Gastrocnemius medialis (tissue), 4 donors: ENCODE results near the gene VSIG10L2. TPM values are rescaled to one million over a fixed set of nuclear protein-coding genes. Genes with fewer than 3 reads are reported as not detected.

ENCODE experiments used
- ATAC-seq, 2 donors: fragments of 150-250 bp; one replicate each; pipeline ENCODE4 v1.9.1; 2016
- DNase-seq, 2 donors: peaks; one replicate each; pipeline ENCODE4 v3.0.0-alpha.2; 2019
- H3K27ac ChIP-seq, 4 donors: fragments of 200-600 bp; sonication (generic); 1 replicate in 1 of 4; 2 replicates in 3 of 4; pipeline ENCODE4 v1.5.1; 2016 to 2018; ENCODE audit warnings: mild to moderate bottlenecking in 2 of 4, moderate library complexity in 1 of 4
- H3K27me3 ChIP-seq, 3 donors: fragments of 200-600 bp; sonication (generic) in 2 of 3; 1 replicate in 1 of 3; 2 replicates in 2 of 3; pipeline versions ENCODE4 v1.5.1 to v1.6.0; 2016 to 2019; ENCODE audit warnings: mild to moderate bottlenecking in 1 of 3, moderate library complexity in 1 of 3
- H3K36me3 ChIP-seq, 2 donors: fragments of 200-600 bp; sonication (generic) in 1 of 2; one replicate each; pipeline ENCODE4 v1.5.1; 2017 to 2018
- H3K4me1 ChIP-seq, 2 donors: fragments of 200-600 bp; sonication (generic) in 1 of 2; one replicate each; pipeline ENCODE4 v1.5.1; 2016 to 2017; ENCODE audit warnings: mild to moderate bottlenecking in 2 of 2
- H3K4me3 ChIP-seq, 4 donors: fragments of 200-600 bp; sonication (generic) in 3 of 4; 1 replicate in 1 of 4; 2 replicates in 3 of 4; pipeline ENCODE4 v1.5.1; 2016 to 2019; ENCODE audit warnings: mild to moderate bottlenecking in 2 of 4
- H3K9me3 ChIP-seq, 3 donors: fragments of 200-600 bp; sonication (generic) in 2 of 3; 1 replicate in 1 of 3; 2 replicates in 2 of 3; pipeline ENCODE4 v1.5.1; 2016 to 2019
- CTCF ChIP-seq, 5 experiments: fragments of 450-650 bp in 3 of 5; fragments of 200-600 bp in 2 of 5; sonication (generic) in 2 of 5; IDR thresholded peaks in 4 of 5; conservative IDR thresholded peaks in 1 of 5; 1 replicate in 4 of 5; 2 replicates in 1 of 5; pipeline ENCODE4 v1.5.1; 2016 to 2019; ENCODE audit warnings: antibody characterized with exemption in 5 of 5, mild to moderate bottlenecking in 3 of 5, moderate library complexity in 3 of 5
- POLR2A ChIP-seq, 2 donors: fragments of 450-650 bp; IDR thresholded peaks; one replicate each; pipeline ENCODE4 v1.6.1; 2017; ENCODE audit warnings: antibody characterized with exemption in 2 of 2, mild to moderate bottlenecking in 2 of 2, moderate library complexity in 2 of 2
- in situ Hi-C, 4 donors: fragments of 200-750 bp; cut with MboI; loops; one replicate each; pipeline versions ENCODE4 v1.15.0 to v1.8.0; 2017; ENCODE audit warnings: low sequenced_read_pairs in 4 of 4
- intact Hi-C: fragments of 100-400 bp; cut with DNase I; formaldehyde crosslinking; loops from one replicate; pipeline ENCODE4 v1.15.1; 2023; ENCODE audit warnings: low total_unique reads
- total RNA-seq, 4 donors: library from RNA; depleted of rRNA; stranded (reverse); fragments of >200 nt; gene quantifications; one replicate each; pipeline versions ENCODE4 v1.1.0 to v1.2.3, GENCODE V29; 2016

The VSIG10L2 gene
- total RNA-seq, 4 donors from 2014 or later = 0.10 TPM; not detected in 3

DNA sequence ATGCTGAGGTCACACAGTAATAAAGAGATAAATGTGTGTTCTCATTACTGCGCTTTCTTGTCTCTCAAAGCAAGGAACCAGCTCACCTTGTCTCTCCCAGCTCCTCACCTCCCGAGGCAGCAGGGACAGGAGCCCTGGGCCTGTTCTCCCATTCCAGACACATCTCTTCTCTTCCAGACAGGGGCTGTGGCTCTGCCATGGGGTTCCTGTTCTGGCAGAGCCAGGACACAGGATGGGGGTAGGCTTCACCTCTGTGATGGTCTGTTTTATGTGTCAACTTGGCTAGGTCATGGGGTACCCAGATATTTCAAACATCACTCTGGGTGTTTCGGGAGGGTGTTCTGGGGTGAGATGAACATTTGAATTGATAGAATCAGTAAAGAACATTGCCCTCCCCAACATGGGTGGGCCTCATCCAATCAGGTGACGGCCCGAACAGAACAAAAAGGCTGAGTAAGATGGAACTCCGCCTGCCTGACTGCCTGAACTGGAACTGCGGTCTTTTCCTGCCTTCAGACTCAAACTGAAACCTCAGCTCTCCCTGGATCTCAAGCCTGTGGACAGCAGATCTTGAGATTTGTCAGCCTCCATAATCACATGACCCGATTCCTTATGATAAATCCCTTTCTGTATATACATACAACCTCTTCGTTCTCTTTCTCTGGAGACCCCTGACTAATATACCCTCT lies 2.0 kb upstream of the VSIG10L2 start:
- Histone ChIP-seq H3K27me3 (no peaks in the 10 kb centered on the region), H3K4me1 (peaks cover 0 to 6% of the 10 kb centered on the region in 2 donors), H3K9me3 (no peaks in the 10 kb centered on the region), H3K27ac (no peak overlapping the region), H3K4me3 (no peak overlapping the region), H3K36me3 (no peaks in the 10 kb centered on the region)
- ATAC-seq = no peak
- in situ Hi-C loops = no loop called here
- TF ChIP-seq POLR2A (IDR thresholded peaks at IDR 0.05) (no peak), CTCF (IDR thresholded peaks at IDR 0.05 in 4 of 5, conservative IDR thresholded peaks at IDR 0.05 in 1 of 5) (no peak)
- intact Hi-C loops = no loop called here
- no peak for DNase-seq

DNA sequence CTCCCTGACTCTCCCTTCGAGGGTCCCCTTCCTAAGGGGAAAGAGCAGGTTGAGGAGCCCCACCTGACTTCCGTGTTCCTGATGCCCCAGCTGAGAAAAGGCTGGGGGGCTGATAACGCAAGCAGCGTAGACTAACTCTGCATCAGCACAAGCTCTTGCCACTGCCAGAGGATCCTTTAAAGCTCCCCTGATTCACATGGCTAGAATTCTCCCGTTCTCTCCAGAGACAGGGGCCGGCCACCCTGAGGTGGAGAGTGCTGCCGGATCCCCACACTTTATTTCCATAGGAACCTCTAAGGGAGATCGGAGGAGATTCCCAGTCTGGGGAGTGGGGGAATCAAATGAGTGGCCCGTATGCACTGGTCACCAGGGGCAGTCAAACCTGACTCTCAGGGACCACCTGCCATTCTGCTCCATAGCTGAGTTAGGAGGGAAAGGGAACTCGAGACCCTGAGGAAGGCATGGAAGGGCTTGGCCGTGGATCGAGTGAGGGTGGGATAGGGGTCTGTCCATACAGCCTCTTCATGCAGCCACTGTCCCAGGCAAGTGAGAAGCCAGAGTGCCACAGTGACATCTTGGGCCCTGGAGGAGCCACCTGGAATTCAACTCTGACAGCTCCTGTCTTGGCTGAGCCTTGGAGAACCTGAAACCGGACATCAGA lies 1.4 kb upstream of the VSIG10L2 start:
- H3K27me3 ChIP-seq = no peaks in the 10 kb centered on the region
- H3K9me3 ChIP-seq = no peaks in the 10 kb centered on the region
- H3K36me3 ChIP-seq = no peaks in the 10 kb centered on the region
- peaks cover 0 to 6% of the 10 kb centered on the region in 2 donors for H3K4me1 ChIP-seq
- no peak for ATAC-seq
- H3K27ac ChIP-seq = no peak overlapping the region
- DNase-seq = no peak
- in situ Hi-C loops (no loop called here), intact Hi-C loops (no loop called here)
- TF ChIP-seq CTCF (IDR thresholded peaks at IDR 0.05 in 4 of 5, conservative IDR thresholded peaks at IDR 0.05 in 1 of 5) = no peak
- no peak for TF ChIP-seq POLR2A (IDR thresholded peaks at IDR 0.05)
- no peak overlapping the region for H3K4me3 ChIP-seq

DNA sequence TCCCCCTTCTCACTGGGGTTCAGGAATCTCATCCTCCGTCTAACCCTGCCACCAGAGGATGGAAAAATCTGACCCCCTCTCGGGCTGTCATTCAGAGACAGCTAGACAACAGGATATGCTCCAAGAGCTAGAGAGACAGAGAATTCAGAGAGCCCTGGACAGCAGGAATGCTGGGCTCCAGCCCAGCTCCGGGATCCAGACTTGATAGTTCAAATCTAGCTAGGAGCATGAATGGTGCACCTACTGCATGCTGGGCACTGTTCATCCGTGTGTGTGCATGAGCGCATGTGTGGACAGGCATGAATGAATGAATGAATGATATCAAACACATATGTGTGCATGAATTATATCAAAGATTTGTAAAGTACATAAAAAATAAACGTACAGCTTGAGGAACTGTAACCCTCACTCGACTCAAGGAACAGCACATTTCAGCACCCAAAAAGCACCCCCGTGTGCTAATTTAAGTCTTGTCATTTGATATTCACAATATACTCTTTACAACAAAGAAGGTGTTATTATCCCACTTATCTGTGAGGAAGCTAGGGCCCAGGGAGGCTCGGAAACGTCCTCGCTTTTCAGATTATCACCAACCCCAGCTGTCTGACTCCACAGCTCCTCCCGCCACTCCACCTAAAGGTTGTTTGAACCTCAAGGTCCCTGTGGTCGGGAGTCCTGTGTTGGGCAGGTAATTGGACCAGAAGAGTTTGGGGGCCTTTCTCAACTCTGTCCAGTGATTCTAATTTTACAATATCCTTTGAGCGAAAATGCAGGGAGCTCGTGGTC lies 640 bp upstream of the VSIG10L2 start:
- peaks cover 0 to 6% of the 10 kb centered on the region in 2 donors for H3K4me1 ChIP-seq
- intact Hi-C loops (no loop called here), in situ Hi-C loops (no loop called here)
- DNase-seq = no peak
- no peak overlapping the region for H3K27ac ChIP-seq
- no peak for TF ChIP-seq CTCF (IDR thresholded peaks at IDR 0.05 in 4 of 5, conservative IDR thresholded peaks at IDR 0.05 in 1 of 5)
- TF ChIP-seq POLR2A (IDR thresholded peaks at IDR 0.05) = no peak
- no peaks in the 10 kb centered on the region for H3K27me3 ChIP-seq
- H3K36me3 ChIP-seq = no peaks in the 10 kb centered on the region
- ATAC-seq = no peak
- H3K9me3 ChIP-seq = no peaks in the 10 kb centered on the region
- no peak overlapping the region for H3K4me3 ChIP-seq

- DNase-seq (no peak), ATAC-seq (no peak)
- Histone ChIP-seq H3K27me3 (no peaks in the 10 kb centered on the region), H3K4me3 (no peak overlapping the region), H3K9me3 (no peaks in the 10 kb centered on the region), H3K27ac (no peak overlapping the region), H3K4me1 (peaks cover 0 to 3% of the 10 kb centered on the region in 2 donors), H3K36me3 (no peaks in the 10 kb centered on the region)
- intact Hi-C loops (no loop called here), in situ Hi-C loops (no loop called here)
- TF ChIP-seq CTCF (IDR thresholded peaks at IDR 0.05 in 4 of 5, conservative IDR thresholded peaks at IDR 0.05 in 1 of 5) (no peak), POLR2A (IDR thresholded peaks at IDR 0.05) (no peak)
These were observed 1.0 kb downstream of the VSIG10L2 start for GRCh38 chr11:125946712-125947418.
